ENCODE data around the gene CFAP54. TPM values are rescaled to one million over a fixed set of nuclear protein-coding genes. Genes with fewer than 3 reads are reported as not detected.

CFAP54 gene
- total RNA-seq, 1 donor from 2014 or later, result 8.9 TPM

GRCh38 chr12:96773031-96773430 is 283.7 kb downstream of the CFAP54 start:
- H3K4me3 Mint-ChIP-seq, result no peak overlapping the region
- H3K9me3 Mint-ChIP-seq, result no peaks in the 10 kb centered on the region
- H3K4me1 Mint-ChIP-seq (ENCODE audit: unreplicated experiment), result peaks cover 14% of the 10 kb centered on the region
- DNase-seq (ENCODE audit: extremely low spot score, unreplicated experiment), result no peak
- TF ChIP-seq CTCF (conservative IDR thresholded peaks at IDR 0.05), result no peak
- H3K27ac Mint-ChIP-seq, result no peak overlapping the region
- no peaks in the 10 kb centered on the region for H3K36me3 Mint-ChIP-seq
- H3K27me3 Mint-ChIP-seq, result no peaks in the 10 kb centered on the region

GRCh38 chr12:96774496-96775256 is 285.3 kb downstream of the CFAP54 start:
- DNase-seq (ENCODE audit: extremely low spot score, unreplicated experiment), result no peak
- H3K4me3 Mint-ChIP-seq, result no peak overlapping the region
- no peak for TF ChIP-seq CTCF (conservative IDR thresholded peaks at IDR 0.05)
- H3K9me3 Mint-ChIP-seq, result no peaks in the 10 kb centered on the region
- H3K4me1 Mint-ChIP-seq (ENCODE audit: unreplicated experiment), result peaks cover 10% of the 10 kb centered on the region
- H3K27ac Mint-ChIP-seq, result no peak overlapping the region
- H3K27me3 Mint-ChIP-seq, result no peaks in the 10 kb centered on the region
- H3K36me3 Mint-ChIP-seq, result no peaks in the 10 kb centered on the region

GRCh38 chr12:96776908-96777307 is 287.5 kb downstream of the CFAP54 start:
- TF ChIP-seq CTCF (conservative IDR thresholded peaks at IDR 0.05), result no peak
- Mint-ChIP-seq H3K4me3 (no peak overlapping the region), H3K9me3 (no peaks in the 10 kb centered on the region), H3K4me1 (ENCODE audit: unreplicated experiment) (peaks cover 8% of the 10 kb centered on the region), H3K27ac (no peak overlapping the region), H3K27me3 (no peaks in the 10 kb centered on the region), H3K36me3 (no peaks in the 10 kb centered on the region)
- DNase-seq (ENCODE audit: extremely low spot score, unreplicated experiment), result no peak

GRCh38 chr12:96780330-96780729 is 291.0 kb downstream of the CFAP54 start:
- H3K27ac Mint-ChIP-seq, result no peak overlapping the region
- H3K4me3 Mint-ChIP-seq, result no peak overlapping the region
- no peak for TF ChIP-seq CTCF (conservative IDR thresholded peaks at IDR 0.05)
- DNase-seq (ENCODE audit: extremely low spot score, unreplicated experiment), result no peak
- no peaks in the 10 kb centered on the region for H3K9me3 Mint-ChIP-seq
- H3K36me3 Mint-ChIP-seq, result no peaks in the 10 kb centered on the region
- H3K27me3 Mint-ChIP-seq, result no peaks in the 10 kb centered on the region
- peaks cover 8% of the 10 kb centered on the region for H3K4me1 Mint-ChIP-seq (ENCODE audit: unreplicated experiment)

GRCh38 chr12:96786791-96787190 is 297.4 kb downstream of the CFAP54 start:
- no peak for TF ChIP-seq CTCF (conservative IDR thresholded peaks at IDR 0.05)
- Mint-ChIP-seq H3K4me3 (no peak overlapping the region), H3K27me3 (no peaks in the 10 kb centered on the region), H3K36me3 (no peaks in the 10 kb centered on the region), H3K4me1 (ENCODE audit: unreplicated experiment) (no peaks in the 10 kb centered on the region), H3K27ac (no peak overlapping the region), H3K9me3 (no peaks in the 10 kb centered on the region)
- DNase-seq (ENCODE audit: extremely low spot score, unreplicated experiment), result no peak
